ENCODE results near the gene NPC2. TPM values are rescaled to one million over a fixed set of nuclear protein-coding genes. Genes with fewer than 3 reads are reported as not detected.

NPC2 gene
- total RNA-seq, 2 donors from 2014 or later = 32.7 to 39.0 TPM

- H3K4me1 Mint-ChIP-seq = peaks cover 9% of the 10 kb centered on the region
- DNase-seq = no peak
- no peaks in the 10 kb centered on the region for H3K9me3 ChIP-seq (ENCODE audit: control insufficient read depth, low read length, poor library complexity, severe bottlenecking)
- H3K4me3 Mint-ChIP-seq = no peak overlapping the region
- no peak overlapping the region for H3K27ac Mint-ChIP-seq
- ATAC-seq = no peak
- peaks cover 4% of the 10 kb centered on the region for H3K36me3 Mint-ChIP-seq (ENCODE audit: low read depth)
- peaks cover 8% of the 10 kb centered on the region for H3K27me3 Mint-ChIP-seq
Measured at GRCh38 chr14:74504412-74504811, 11.3 kb upstream of the NPC2 start.

- peaks cover 9% of the 10 kb centered on the region for H3K4me1 Mint-ChIP-seq
- H3K27me3 Mint-ChIP-seq = peaks cover 8% of the 10 kb centered on the region
- H3K36me3 Mint-ChIP-seq (ENCODE audit: low read depth) = peaks cover 4% of the 10 kb centered on the region
- DNase-seq (no peak), ATAC-seq (no peak)
- no peak overlapping the region for H3K27ac Mint-ChIP-seq
- H3K4me3 Mint-ChIP-seq = no peak overlapping the region
- no peaks in the 10 kb centered on the region for H3K9me3 ChIP-seq (ENCODE audit: control insufficient read depth, low read length, poor library complexity, severe bottlenecking)
Measured at GRCh38 chr14:74503938-74504335, 10.8 kb upstream of the NPC2 start.

DNA sequence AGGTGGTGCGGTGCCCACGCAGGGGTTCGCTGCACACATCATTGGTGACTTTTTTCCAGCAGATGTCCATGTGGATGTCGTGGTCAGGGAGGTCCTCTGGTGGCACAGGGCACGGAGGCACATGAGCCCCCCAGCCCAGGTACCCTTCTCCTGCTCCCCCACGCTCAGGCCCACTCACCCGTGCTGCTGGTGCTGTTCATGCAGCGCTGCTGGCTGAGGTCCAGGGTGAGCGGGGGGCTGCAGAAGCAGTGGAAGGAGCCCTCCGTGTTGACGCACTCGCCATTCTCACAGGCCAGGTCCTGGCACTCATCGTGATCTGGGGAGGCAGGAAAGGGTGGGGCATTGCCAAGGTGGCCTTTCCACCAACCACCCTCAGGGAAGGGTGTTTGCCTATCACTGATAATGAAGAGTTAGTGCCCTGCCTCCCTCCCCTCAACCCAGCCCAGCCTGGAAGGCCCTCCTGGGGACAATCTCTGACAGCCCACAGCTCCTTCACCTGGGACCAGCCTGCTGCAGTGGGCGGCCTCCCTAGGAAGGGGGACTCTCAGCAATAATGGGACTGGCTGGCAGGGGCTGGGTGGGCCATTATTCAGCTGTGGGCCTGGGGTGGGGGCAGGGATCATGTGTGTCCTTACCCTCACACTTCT is 10.3 kb upstream of the NPC2 start:
- no peak overlapping the region for H3K27ac Mint-ChIP-seq

GRCh38 chr14:74502236-74503019 is 9.3 kb upstream of the NPC2 start:
- H3K27ac Mint-ChIP-seq = no peak overlapping the region
- DNase-seq (no peak), ATAC-seq (no peak)
- H3K9me3 ChIP-seq (ENCODE audit: control insufficient read depth, low read length, poor library complexity, severe bottlenecking) = no peaks in the 10 kb centered on the region
- H3K36me3 Mint-ChIP-seq (ENCODE audit: low read depth) = peaks cover 3% of the 10 kb centered on the region
- no peak overlapping the region for H3K4me3 Mint-ChIP-seq
- H3K27me3 Mint-ChIP-seq = peaks cover 3% of the 10 kb centered on the region
- peaks cover 10% of the 10 kb centered on the region for H3K4me1 Mint-ChIP-seq

More for the DNA sequence above, 10.3 kb upstream of the NPC2 start:
- H3K36me3 Mint-ChIP-seq (ENCODE audit: low read depth) = peaks cover 4% of the 10 kb centered on the region
- peaks cover 9% of the 10 kb centered on the region for H3K4me1 Mint-ChIP-seq
- no peak overlapping the region for H3K4me3 Mint-ChIP-seq
- no peaks in the 10 kb centered on the region for H3K9me3 ChIP-seq (ENCODE audit: control insufficient read depth, low read length, poor library complexity, severe bottlenecking)
- H3K27me3 Mint-ChIP-seq = peaks cover 8% of the 10 kb centered on the region
- DNase-seq (no peak), ATAC-seq (no peak)

DNA sequence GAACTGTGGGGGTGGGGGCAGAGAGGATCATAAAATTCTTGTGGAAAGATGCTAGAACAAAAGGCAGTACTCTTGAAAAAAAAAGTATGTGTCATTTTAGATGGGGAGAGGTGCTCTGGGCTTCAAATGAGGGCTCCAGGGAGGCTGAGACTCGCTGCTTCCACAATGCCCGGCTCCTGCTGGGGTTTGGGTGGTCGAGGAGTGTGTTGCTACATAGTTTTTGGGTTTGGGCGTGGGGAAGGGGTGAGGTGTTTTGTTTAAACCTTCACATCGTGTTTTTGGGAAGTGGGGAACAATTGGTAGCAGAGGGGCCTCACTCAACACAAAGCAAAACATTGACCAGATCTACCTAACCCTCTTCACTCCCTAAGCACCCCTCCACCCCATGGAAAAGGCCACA is 8.6 kb upstream of the NPC2 start:
- no peaks in the 10 kb centered on the region for H3K9me3 ChIP-seq (ENCODE audit: control insufficient read depth, low read length, poor library complexity, severe bottlenecking)
- ATAC-seq (no peak), DNase-seq (no peak)
- Mint-ChIP-seq H3K36me3 (ENCODE audit: low read depth) (peaks cover 2% of the 10 kb centered on the region), H3K4me3 (no peak overlapping the region), H3K4me1 (peaks cover 11% of the 10 kb centered on the region), H3K27me3 (no peaks in the 10 kb centered on the region), H3K27ac (no peak overlapping the region)

DNA sequence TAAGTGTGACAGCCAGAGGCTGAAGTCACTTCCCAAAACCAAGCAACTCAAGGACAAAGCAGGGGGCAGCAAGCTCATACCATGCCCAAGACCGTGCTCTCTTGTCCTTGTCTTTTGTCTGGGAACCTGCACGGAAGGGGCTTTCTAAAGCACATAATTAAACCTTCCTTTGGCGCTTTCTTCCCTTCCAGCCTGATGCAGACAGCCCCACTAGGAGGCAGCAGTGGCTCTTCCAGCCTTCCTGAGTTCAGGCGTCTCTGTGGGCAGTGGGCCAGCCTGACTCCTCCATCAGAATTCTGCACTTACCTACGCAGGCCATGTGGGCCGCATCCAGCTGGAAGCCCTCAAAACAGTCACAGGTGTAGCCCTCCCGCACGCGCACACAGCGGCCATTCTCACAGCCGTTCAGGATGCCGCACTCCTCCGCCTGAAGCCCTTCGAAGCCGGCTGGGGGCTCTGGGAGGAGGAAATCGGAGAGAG is 8.1 kb upstream of the NPC2 start:
- peaks cover 2% of the 10 kb centered on the region for H3K36me3 Mint-ChIP-seq (ENCODE audit: low read depth)
- peaks cover 11% of the 10 kb centered on the region for H3K4me1 Mint-ChIP-seq
- ATAC-seq = no peak
- H3K9me3 ChIP-seq (ENCODE audit: control insufficient read depth, low read length, poor library complexity, severe bottlenecking) = no peaks in the 10 kb centered on the region
- DNase-seq = no peak
- H3K27me3 Mint-ChIP-seq = no peaks in the 10 kb centered on the region
- H3K27ac Mint-ChIP-seq = no peak overlapping the region
- H3K4me3 Mint-ChIP-seq = no peak overlapping the region

DNA sequence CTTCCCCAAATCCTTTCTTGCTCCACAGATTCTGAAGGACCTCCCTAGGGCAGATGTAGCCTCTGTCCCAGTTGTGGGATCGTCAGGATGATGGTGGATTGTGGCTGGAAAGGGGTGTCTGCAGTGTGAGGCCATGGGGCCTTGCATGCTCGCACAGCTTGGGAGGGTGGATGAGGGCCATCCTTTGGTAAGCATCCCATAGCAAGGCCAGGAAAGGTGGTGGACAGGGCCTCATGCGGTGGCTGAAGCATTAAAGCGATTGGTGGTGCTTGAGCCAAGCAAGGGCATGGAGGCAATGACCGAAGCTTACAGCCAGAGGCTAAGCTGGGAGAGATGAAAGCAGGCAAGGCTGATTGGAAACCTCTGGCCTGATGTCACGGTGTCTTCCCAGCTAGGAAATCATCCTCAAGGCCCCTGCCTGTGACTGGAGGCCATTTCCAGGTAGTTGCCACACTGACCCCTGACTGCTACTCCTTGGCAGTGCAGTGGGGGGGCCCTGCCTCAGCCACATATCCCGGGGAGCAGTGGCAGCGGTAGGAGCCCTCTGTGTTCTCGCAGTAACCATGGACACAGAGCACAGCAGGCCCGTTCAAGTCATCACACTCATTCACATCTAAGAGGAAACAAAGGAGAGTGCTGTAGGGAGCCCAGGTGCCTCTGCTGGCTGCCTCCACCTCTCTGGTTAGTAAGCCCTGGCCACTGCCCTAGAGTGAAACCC is 7.5 kb upstream of the NPC2 start:
- DNase-seq = no peak
- Mint-ChIP-seq H3K27me3 (no peaks in the 10 kb centered on the region), H3K36me3 (ENCODE audit: low read depth) (peaks cover 2% of the 10 kb centered on the region), H3K4me1 (peaks cover 9% of the 10 kb centered on the region), H3K27ac (no peak overlapping the region), H3K4me3 (no peak overlapping the region)
- ATAC-seq = no peak
- no peaks in the 10 kb centered on the region for H3K9me3 ChIP-seq (ENCODE audit: control insufficient read depth, low read length, poor library complexity, severe bottlenecking)

DNA sequence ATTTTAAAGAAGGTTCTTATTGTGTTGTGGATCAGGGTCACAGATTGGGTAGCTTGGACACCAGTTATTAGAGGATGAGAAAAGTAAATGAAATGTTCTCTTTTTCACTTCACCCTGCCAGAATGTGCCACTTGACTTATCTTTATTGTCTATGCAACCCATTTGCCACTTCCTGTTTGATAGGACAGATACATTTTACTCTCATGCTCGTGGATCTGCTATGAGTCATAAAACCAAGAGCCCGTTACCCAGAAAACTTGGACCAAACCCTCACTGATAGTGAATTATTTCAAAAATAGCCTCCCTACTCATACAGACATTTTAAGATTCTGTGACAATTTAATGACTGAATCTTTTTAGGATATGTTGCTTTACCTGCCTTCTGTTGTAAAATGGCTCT is 2.3 kb upstream of the NPC2 start:
- Mint-ChIP-seq H3K27me3 (no peaks in the 10 kb centered on the region), H3K36me3 (ENCODE audit: low read depth) (peaks cover 5% of the 10 kb centered on the region), H3K4me1 (peaks cover 22% of the 10 kb centered on the region), H3K4me3 (no peak overlapping the region), H3K27ac (no peak overlapping the region)
- no peak for ATAC-seq
- no peak for DNase-seq
- H3K9me3 ChIP-seq (ENCODE audit: control insufficient read depth, low read length, poor library complexity, severe bottlenecking) = no peaks in the 10 kb centered on the region

DNA sequence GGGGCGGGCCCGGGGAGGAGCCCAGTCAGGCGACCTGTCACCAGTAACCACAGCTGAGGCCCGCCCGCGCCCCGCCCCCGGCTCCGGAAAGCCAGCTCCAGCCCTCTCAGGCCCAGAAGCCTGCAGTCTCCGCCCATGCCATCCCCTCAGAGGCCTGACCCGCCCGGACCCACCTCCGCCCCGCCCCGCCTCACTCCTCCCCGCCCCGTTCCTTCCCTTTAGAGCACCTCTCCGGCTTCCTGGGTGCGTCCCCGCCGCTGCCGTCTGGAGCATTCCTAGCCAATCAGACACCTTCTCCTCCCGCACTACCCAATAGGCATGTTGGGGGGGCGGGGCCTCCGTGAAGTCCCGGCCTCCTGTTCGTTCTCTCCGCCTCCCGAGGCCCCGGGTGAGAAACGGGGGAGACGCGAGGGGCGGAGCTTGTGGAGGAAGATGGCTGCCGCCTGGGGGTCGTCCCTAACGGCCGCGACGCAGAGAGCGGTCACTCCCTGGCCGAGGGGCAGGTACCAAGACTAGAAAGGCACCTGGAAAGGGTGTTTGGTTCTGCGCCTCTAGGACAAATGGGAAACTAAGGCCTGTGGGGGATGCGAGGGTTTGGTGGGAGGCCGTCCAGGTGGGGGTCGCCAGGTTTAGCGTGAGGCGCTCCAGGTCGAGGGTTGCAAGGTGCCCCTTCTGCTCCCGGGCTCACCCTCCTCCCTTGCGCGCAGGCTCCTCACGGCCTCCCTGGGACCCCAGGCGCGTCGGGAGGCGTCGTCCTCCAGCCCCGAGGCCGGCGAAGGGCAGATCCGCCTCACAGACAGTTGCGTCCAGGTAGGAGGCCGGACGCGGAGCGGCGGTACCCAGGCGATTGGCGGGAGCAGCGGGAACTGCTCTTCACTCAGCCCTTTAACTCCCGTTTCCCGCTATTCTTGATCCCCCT is 497 bp upstream of the NPC2 start, which contains the start of gene ISCA2:
TSS of gene ISCA2 (plus strand) at position 423 of the 919 bp plus-strand sequence. CDS start at position 433, 10 bp downstream.
- DNase-seq (peak; percentile 98 to 100 (median 100)), ATAC-seq (peak; percentile 93)
- no peak within 1 kb of the TSS for H3K27ac Mint-ChIP-seq
- no peaks in the 10 kb centered on the region for H3K27me3 Mint-ChIP-seq
- H3K9me3 ChIP-seq (ENCODE audit: control insufficient read depth, low read length, poor library complexity, severe bottlenecking) = no peaks in the 10 kb centered on the region
- H3K4me3 Mint-ChIP-seq = no peak within 1 kb of the TSS
- H3K36me3 Mint-ChIP-seq (ENCODE audit: low read depth) = peaks cover 2% of the 10 kb centered on the region
- H3K4me1 Mint-ChIP-seq = peaks cover 20% of the 10 kb centered on the region

- no peak for ATAC-seq
- Mint-ChIP-seq H3K4me1 (peaks cover 15% of the 10 kb centered on the region), H3K27ac (no peak overlapping the region), H3K36me3 (ENCODE audit: low read depth) (peaks cover 2% of the 10 kb centered on the region), H3K27me3 (no peaks in the 10 kb centered on the region), H3K4me3 (no peak overlapping the region)
- no peaks in the 10 kb centered on the region for H3K9me3 ChIP-seq (ENCODE audit: control insufficient read depth, low read length, poor library complexity, severe bottlenecking)
- no peak for DNase-seq
Measured at GRCh38 chr14:74491956-74492775, 939 bp downstream of the NPC2 start.

DNA sequence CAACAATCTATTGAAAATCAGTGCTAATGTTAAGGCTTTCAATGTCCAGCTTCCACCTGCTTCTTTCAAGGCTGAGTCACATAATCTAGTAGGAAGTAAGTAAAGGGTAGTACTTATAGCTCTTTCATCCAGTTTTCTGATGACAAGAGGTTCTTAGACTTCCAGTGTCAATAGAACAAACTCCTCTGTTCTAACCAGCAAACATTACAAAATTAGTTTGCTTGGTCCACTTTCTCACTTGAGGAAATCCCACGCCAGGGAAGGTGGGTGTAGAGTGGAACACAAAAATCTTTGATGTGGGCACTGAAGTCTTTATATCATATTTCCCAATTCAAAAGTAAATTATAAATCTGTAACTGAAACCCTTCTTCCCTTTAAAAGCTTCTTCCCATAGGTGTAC is 2.6 kb downstream of the NPC2 start:
- ATAC-seq (no peak), DNase-seq (no peak)
- peaks cover 14% of the 10 kb centered on the region for H3K4me1 Mint-ChIP-seq
- no peaks in the 10 kb centered on the region for H3K27me3 Mint-ChIP-seq
- H3K9me3 ChIP-seq (ENCODE audit: control insufficient read depth, low read length, poor library complexity, severe bottlenecking) = no peaks in the 10 kb centered on the region
- H3K36me3 Mint-ChIP-seq (ENCODE audit: low read depth) = peaks cover 2% of the 10 kb centered on the region
- H3K4me3 Mint-ChIP-seq = no peak overlapping the region
- no peak overlapping the region for H3K27ac Mint-ChIP-seq
